MM.1S (cell line): ENCODE results near the gene MAML3.

ENCODE experiments used
- DNase-seq: peaks from one replicate; pipeline ENCODE4 v3.0.0-alpha.2; 2015
- H2AFZ ChIP-seq: fragments of 300-600 bp; sonication (generic); 2 replicates; pipeline ENCODE4 v1.6.0; 2016; ENCODE audit warnings: antibody characterized with exemption, low read length
- H3F3A ChIP-seq: fragments of 300-600 bp; sonication (generic); 2 replicates; pipeline ENCODE4 v1.6.1; 2016; ENCODE audit warnings: mild to moderate bottlenecking, antibody characterized with exemption, low read length, moderate library complexity, mixed read lengths; ENCODE audit not compliant: insufficient read depth
- H3K27ac ChIP-seq: fragments of 300-600 bp; sonication (generic); 2 replicates; pipeline ENCODE4 v1.5.1; 2016; ENCODE audit warnings: mild to moderate bottlenecking, low read length
- H3K27me3 ChIP-seq: fragments of 300-600 bp; sonication (generic); replicated peaks from 2 replicates; pipeline ENCODE4 v1.6.0; 2016; ENCODE audit warnings: low read length; ENCODE audit not compliant: insufficient read depth
- H3K36me3 ChIP-seq: fragments of 300-600 bp; sonication (generic); replicated peaks from 2 replicates; pipeline ENCODE4 v1.6.1; 2016; ENCODE audit warnings: mild to moderate bottlenecking, low read length, mixed read lengths; ENCODE audit not compliant: insufficient read depth
- H3K4me1 ChIP-seq: fragments of 300-600 bp; sonication (generic); 2 replicates; pipeline ENCODE4 v1.6.1; 2016; ENCODE audit warnings: low read length, mixed read lengths
- H3K4me2 ChIP-seq: fragments of 300-600 bp; sonication (generic); 2 replicates; pipeline ENCODE4 v1.6.0; 2016; ENCODE audit warnings: low read depth, low read length
- H3K4me3 ChIP-seq: fragments of 300-600 bp; sonication (generic); 2 replicates; pipeline ENCODE4 v1.5.1; 2016; ENCODE audit warnings: low read length, mixed read lengths
- H3K79me2 ChIP-seq: fragments of 300-600 bp; sonication (generic); 2 replicates; pipeline ENCODE4 v1.6.1; 2016; ENCODE audit warnings: mixed run types, low read length, mixed read lengths
- H3K9ac ChIP-seq: fragments of 300-600 bp; sonication (generic); 2 replicates; pipeline ENCODE4 v1.6.1; 2016; ENCODE audit warnings: low read length, mixed read lengths
- H3K9me2 ChIP-seq: fragments of 300-600 bp; sonication (generic); replicated peaks from 2 replicates; pipeline ENCODE4 v1.6.1; 2016; ENCODE audit warnings: mild to moderate bottlenecking, low read length, mixed read lengths; ENCODE audit not compliant: insufficient read depth
- H3K9me3 ChIP-seq: fragments of 300-600 bp; sonication (generic); replicated peaks from 2 replicates; pipeline ENCODE4 v1.6.1; 2016; ENCODE audit warnings: mild to moderate bottlenecking, low read length, mixed read lengths; ENCODE audit not compliant: insufficient read depth
- H4K20me1 ChIP-seq: fragments of 300-600 bp; sonication (generic); 2 replicates; pipeline ENCODE4 v1.6.1; 2016; ENCODE audit warnings: mild to moderate bottlenecking, low read length, moderate library complexity, mixed read lengths; ENCODE audit not compliant: insufficient read depth
- CTCF ChIP-seq: fragments of 300-600 bp; sonication (generic); IDR thresholded peaks from 2 replicates; pipeline ENCODE4 v1.5.1; 2016; ENCODE audit warnings: antibody characterized with exemption, low read length, mixed read lengths
- EZH2 ChIP-seq: fragments of 300-600 bp; sonication (generic); optimal IDR thresholded peaks from 2 replicates; pipeline ENCODE3; 2017; ENCODE audit warnings: low read depth, mild to moderate bottlenecking, antibody characterized with exemption, low read length, mixed read lengths
- EZH2phosphoT487 ChIP-seq: fragments of 300-600 bp; sonication (generic); IDR thresholded peaks from 2 replicates; pipeline ENCODE4 v1.6.1; 2018; ENCODE audit warnings: antibody characterized with exemption, low read length

Gene MAML3

GRCh38 chr4:139840773-139841172, 313.2 kb downstream of the MAML3 start:
- no peak for TF ChIP-seq EZH2
- no peak for TF ChIP-seq EZH2phosphoT487
- no peak for TF ChIP-seq CTCF
- no peaks in the 10 kb centered on the region for H3K36me3 ChIP-seq
- H3K79me2 ChIP-seq, result no peaks in the 10 kb centered on the region
- no peak overlapping the region for H2AFZ ChIP-seq
- no peaks in the 10 kb centered on the region for H3F3A ChIP-seq
- H3K9me2 ChIP-seq, result no peaks in the 10 kb centered on the region
- H3K4me1 ChIP-seq, result no peaks in the 10 kb centered on the region
- H3K27me3 ChIP-seq, result no peaks in the 10 kb centered on the region
- no peaks in the 10 kb centered on the region for H4K20me1 ChIP-seq
- no peak overlapping the region for H3K27ac ChIP-seq
- no peak for DNase-seq
- no peak overlapping the region for H3K4me3 ChIP-seq
- H3K9ac ChIP-seq, result no peak overlapping the region
- no peak overlapping the region for H3K4me2 ChIP-seq
- H3K9me3 ChIP-seq, result no peaks in the 10 kb centered on the region

DNA sequence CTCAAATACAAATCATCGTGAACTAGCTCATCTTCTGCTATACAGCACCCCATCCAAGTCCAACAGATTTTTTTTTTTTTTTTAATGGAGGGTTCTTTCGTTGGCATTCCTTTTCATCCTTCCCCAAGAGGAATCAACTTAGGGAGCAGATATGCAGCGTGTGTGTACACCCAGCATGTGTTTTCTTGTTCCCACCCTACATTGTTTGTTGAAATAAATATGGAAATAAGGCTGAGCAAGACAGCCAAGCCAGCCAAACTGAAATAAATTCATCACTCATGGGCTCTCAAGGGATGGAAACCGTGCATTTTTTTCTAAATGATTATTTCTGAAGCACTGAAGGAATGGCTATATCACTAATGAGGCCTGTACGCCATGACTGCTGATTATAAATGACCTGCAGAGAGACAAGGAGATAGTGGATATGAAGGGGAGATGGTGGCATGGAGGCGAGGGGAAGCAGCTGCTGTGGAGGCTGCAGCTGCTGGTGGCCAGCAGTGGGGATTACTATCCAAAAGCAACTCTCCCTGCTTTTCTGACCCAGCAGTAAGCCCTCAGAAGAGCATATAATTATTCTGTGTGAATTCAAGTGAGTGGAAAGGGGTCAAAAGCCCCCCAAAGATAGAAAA, 314.5 kb downstream of the MAML3 start:
- DNase-seq, result no peak
- Histone ChIP-seq H3K79me2 (no peaks in the 10 kb centered on the region), H3K4me3 (no peak overlapping the region), H3K27me3 (no peaks in the 10 kb centered on the region), H3K36me3 (no peaks in the 10 kb centered on the region), H3F3A (no peaks in the 10 kb centered on the region), H4K20me1 (no peaks in the 10 kb centered on the region), H3K9ac (no peak overlapping the region), H3K4me2 (no peak overlapping the region), H3K27ac (no peak overlapping the region), H3K9me3 (no peaks in the 10 kb centered on the region), H3K4me1 (no peaks in the 10 kb centered on the region), H3K9me2 (no peaks in the 10 kb centered on the region), H2AFZ (no peak overlapping the region)
- TF ChIP-seq CTCF, result no peak
- no peak for TF ChIP-seq EZH2phosphoT487
- TF ChIP-seq EZH2, result no peak

- Histone ChIP-seq H3K9me2 (no peaks in the 10 kb centered on the region), H3K4me2 (no peak overlapping the region), H3K9me3 (no peaks in the 10 kb centered on the region), H3K27ac (no peak overlapping the region), H3F3A (no peaks in the 10 kb centered on the region), H4K20me1 (no peaks in the 10 kb centered on the region), H3K4me1 (no peaks in the 10 kb centered on the region), H3K9ac (no peak overlapping the region), H3K36me3 (no peaks in the 10 kb centered on the region), H3K27me3 (no peaks in the 10 kb centered on the region), H2AFZ (no peak overlapping the region), H3K4me3 (no peak overlapping the region), H3K79me2 (no peaks in the 10 kb centered on the region)
- TF ChIP-seq EZH2, result no peak
- TF ChIP-seq EZH2phosphoT487, result no peak
- no peak for TF ChIP-seq CTCF
- no peak for DNase-seq
Measured at GRCh38 chr4:139838811-139839210, 315.2 kb downstream of the MAML3 start.
